ENCODE results near the gene SPG7.

DNA sequence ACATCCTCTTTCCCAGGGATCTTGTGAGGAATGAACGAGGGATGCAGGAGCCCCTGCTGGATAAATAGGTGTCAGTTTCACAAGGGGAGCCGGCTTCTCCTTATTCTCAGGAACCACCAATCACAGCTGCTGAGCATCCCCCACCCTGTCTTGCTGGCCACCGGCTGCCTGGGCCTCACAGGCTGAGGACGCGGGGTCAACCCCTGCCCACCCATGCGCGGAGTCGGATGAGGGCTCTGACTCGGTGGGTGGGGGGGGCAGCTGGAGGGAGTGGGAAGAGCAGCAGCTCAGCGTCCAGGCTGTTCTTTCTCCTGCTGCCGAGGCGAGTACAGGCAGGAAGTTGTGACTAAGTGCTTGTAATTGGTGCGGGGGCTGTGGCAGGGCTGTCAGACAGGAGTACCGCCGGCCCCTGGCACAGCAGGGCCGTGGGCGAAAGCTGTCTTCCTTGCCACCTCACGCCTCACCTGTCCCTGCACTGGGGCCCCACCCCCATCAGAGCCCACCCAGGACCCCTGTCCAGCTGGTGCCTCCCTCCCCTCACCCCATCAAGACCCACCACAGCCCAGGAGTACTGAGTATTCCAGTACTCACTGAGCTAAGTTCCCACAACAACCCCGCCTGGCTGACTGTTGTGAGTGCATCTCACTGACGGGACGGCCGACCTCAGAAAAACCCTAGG, 94.2 kb downstream of the SPG7 start:
- TF ChIP-seq, protein P1, sequence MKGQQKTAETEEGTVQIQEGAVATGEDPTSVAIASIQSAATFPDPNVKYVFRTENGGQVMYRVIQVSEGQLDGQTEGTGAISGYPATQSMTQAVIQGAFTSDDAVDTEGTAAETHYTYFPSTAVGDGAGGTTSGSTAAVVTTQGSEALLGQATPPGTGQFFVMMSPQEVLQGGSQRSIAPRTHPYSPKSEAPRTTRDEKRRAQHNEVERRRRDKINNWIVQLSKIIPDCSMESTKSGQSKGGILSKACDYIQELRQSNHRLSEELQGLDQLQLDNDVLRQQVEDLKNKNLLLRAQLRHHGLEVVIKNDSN (CRISPR knock-in tag; IDR thresholded peaks at IDR 0.05), result no peak
- TF ChIP-seq MEIS2 (IDR thresholded peaks at IDR 0.05; ENCODE audit: partially characterized antibody), result no peak
- TF ChIP-seq, protein P2, sequence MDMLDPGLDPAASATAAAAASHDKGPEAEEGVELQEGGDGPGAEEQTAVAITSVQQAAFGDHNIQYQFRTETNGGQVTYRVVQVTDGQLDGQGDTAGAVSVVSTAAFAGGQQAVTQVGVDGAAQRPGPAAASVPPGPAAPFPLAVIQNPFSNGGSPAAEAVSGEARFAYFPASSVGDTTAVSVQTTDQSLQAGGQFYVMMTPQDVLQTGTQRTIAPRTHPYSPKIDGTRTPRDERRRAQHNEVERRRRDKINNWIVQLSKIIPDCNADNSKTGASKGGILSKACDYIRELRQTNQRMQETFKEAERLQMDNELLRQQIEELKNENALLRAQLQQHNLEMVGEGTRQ (CRISPR knock-in tag; IDR thresholded peaks at IDR 0.05), result no peak
- TF ChIP-seq POLR2A (conservative IDR thresholded peaks at IDR 0.05), result no peak
- TF ChIP-seq RBM22 (IDR thresholded peaks at IDR 0.05; ENCODE audit: low read depth, low read length, poor library complexity, severe bottlenecking), result no peak
